HS-5 (cell line): Measurements from ENCODE around the gene MOCOS.
"Not testable (repeated sequence)": the region's sequence is repeated elsewhere in the genome, so short reads cannot be mapped to it uniquely, and the experiment has no call there.

ENCODE experiments used
- DNase-seq: peaks from one replicate; pipeline ENCODE4 v3.0.0-alpha.2; 2012; ENCODE audit warnings: low read depth

Gene MOCOS, protein sequence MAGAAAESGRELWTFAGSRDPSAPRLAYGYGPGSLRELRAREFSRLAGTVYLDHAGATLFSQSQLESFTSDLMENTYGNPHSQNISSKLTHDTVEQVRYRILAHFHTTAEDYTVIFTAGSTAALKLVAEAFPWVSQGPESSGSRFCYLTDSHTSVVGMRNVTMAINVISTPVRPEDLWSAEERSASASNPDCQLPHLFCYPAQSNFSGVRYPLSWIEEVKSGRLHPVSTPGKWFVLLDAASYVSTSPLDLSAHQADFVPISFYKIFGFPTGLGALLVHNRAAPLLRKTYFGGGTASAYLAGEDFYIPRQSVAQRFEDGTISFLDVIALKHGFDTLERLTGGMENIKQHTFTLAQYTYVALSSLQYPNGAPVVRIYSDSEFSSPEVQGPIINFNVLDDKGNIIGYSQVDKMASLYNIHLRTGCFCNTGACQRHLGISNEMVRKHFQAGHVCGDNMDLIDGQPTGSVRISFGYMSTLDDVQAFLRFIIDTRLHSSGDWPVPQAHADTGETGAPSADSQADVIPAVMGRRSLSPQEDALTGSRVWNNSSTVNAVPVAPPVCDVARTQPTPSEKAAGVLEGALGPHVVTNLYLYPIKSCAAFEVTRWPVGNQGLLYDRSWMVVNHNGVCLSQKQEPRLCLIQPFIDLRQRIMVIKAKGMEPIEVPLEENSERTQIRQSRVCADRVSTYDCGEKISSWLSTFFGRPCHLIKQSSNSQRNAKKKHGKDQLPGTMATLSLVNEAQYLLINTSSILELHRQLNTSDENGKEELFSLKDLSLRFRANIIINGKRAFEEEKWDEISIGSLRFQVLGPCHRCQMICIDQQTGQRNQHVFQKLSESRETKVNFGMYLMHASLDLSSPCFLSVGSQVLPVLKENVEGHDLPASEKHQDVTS

DNA sequence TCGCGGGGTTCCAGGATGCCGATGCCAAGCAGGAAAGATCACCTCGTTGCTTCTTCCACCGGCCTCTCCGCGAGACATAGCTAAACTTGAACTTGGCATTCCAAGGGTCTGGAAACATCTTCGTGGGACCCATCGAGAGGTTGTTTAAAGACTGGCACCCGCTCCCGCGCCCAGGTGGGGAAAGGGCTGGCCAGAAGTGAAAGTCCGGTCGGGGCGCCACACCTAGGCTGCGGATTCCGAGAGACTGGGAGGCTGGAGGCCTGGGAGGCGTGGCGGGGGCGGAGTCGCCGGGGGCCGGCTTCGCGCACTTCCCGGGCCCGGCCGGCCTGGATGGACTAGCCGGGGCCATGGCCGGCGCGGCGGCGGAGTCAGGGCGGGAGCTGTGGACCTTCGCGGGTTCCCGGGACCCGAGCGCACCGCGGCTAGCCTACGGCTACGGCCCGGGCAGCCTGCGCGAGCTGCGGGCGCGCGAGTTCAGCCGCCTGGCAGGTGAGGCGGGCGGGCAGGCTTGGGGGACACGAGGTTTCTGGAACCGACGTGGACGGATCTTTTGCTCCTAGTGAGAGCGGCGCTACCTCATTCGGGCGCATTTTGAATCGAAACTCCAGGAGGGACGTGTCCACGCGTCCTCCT is at the start of gene MOCOS:
Gene MOCOS (plus strand): TSS at position 305 of the 633 bp plus-strand sequence. CDS start 43 bp downstream, at position 348.
- DNase-seq = no peak

DNA sequence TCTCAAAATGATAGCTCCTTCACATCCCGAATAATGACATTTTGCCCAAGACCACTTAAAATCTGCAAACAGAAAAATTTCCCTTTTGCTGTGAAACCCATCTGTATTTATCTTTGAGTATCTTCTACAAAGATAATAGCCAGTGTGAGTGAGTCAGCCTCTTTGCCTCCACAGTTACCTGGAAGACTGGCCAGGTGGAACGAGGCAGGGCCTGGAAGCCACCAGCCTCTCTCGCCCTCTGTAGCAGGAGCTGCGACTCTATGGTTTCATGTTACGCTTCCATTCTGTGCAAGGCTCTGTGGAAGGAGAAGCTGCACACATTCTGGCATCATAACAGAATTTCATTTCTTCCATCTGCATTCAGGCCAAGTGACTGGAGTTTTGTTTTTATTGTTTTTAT is 48.1 kb upstream of the MOCOS start:
- DNase-seq = no peak

DNA sequence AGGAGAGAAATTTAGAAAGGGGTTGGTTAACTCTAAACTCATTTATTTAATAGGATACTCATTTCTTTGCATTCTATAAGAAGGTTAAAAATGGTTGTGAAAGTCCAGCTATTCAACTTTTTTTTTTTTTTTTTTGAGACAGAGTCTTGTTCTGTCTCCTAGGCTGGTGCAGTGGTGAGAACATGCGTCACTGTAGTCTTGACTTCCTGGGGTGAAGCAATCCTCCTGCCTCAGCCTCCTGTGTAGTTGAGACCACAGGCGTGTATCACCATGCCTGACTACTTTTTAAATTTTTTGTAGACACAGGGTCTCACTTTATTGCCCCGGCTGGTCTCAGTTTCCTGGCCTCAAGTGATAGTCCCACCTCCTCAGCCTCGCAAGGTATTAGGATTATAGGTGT is 45.7 kb upstream of the MOCOS start:
- DNase-seq = no peak

DNA sequence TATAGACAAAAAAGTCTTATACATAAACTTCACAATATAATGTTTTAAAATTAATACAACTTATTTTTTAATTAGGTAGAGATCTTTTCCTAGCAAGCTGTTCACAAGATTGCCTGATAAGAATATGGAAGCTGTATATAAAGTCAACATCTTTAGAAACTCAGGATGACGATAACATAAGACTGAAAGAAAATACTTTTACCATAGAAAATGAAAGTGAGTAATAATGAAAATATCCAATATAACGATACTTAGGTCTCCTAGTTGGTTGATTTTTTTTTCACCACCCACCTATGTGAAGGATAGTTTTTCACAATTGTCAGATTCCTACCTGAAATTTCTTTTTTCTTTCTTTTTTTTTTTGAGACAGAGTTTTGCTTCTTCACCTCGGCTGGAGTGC is 44.5 kb upstream of the MOCOS start:
- DNase-seq = no peak

DNA sequence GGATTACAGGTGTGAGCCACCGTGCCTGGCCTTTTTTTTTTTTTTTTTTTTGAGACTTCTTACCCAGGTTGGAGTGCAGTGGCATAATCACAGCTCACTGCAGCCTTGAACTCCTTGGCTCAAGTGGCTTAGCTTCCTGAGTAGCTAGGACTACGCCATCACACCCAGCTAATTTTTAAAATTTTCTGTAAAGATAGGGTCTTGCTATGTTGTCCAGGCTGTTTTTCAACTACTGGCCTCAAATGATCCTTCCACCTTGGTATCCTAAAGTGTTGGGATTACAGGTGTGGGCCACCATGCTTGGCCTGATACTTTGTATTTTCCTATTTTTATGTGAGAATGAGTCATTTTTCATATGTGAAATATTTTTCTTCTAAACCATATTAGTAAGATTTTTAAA is 43.9 kb upstream of the MOCOS start:
- DNase-seq = no peak

DNA sequence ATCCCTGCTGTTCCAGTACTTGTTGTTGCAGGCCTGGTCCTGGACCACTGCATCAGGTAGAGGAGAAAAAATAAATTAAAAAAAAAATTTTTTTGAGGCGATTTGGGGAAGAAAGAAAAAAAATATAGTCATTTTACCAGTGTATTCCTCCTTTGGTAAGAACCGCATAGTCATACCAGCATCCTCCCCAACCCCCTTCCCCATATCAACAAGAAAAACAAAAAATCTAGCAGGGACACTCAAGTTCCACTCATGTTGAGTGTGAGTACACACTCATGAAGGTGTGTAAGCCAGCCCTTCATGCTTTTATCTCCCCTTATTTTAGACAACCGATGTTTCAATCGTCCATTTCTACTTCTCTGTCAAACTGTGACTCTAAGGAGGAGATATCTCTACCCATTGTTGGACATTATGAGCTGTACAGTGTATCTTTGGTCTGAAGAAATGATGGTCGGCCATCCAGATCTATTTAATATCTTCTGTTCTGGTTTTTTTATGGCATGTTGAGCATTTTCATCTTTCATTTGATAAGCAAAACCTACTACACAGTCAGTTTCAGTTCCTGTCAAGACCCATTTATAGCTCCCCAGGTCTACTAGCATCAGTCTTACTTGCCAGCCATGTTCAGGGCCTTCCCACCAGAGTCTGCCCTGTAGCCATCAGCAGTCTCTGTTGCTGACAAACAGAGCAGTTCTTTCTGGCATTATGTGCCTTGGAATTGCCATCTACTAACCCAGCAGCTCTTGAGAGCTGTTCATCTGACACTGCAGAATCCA is 37.6 kb upstream of the MOCOS start:
- DNase-seq = no peak

DNA sequence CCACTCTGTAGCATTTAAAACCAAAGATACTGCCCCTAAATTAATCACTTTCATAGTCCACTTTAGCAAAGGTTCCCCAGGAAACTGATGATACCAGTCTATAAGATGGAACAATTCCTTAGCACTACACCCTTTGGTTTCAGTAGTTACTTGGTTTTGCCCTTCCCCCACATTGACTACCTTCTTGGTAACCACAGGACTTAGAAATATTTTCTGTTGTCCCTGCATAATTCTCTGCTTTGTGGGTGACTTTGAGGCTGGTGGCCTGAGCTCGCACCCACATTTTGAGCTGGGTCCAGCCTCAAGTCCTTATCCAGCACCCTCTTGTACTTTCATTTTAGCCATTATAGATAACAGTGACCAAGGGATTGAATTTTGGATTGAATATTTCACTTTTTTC is 34.5 kb upstream of the MOCOS start:
- DNase-seq = no peak

DNA sequence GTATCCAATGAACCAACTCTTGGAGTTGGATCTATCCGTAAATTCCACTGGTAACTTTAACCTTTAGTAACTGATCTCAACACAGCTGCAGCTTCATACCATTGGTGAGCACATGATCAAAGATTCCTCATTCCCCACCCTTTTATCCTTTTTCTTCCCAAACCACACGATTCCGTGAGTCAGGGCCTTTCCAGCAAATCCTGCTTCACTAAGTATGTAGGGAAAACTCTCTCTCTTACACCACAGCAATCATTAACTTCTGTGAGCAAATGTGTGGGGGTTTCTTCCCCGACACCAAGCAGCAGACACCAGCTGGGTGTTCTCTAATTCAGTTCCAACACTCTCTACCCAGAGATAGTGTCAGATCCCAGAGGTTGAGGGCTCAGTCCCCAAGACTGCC is 34.1 kb upstream of the MOCOS start:
- DNase-seq = peak; percentile 90

DNA sequence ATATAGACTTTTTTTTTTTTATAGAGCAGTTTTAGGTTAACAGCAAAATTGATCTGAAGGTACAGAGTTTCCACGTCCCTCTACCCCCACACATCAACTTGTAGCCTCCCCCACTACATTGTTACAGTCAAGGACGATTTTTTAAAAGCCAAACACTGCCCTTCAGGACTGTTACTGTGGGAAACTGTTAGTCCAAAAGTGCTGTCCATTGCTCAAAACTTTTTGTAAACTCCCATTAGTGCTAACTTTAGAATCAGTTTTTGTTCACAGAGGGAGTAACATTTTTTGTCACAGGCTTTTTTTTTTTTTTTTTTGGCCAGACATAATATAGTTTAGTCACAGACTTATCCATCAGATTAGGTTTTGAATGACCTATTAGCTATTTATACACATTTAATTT is 33.5 kb upstream of the MOCOS start:
- DNase-seq = no peak

DNA sequence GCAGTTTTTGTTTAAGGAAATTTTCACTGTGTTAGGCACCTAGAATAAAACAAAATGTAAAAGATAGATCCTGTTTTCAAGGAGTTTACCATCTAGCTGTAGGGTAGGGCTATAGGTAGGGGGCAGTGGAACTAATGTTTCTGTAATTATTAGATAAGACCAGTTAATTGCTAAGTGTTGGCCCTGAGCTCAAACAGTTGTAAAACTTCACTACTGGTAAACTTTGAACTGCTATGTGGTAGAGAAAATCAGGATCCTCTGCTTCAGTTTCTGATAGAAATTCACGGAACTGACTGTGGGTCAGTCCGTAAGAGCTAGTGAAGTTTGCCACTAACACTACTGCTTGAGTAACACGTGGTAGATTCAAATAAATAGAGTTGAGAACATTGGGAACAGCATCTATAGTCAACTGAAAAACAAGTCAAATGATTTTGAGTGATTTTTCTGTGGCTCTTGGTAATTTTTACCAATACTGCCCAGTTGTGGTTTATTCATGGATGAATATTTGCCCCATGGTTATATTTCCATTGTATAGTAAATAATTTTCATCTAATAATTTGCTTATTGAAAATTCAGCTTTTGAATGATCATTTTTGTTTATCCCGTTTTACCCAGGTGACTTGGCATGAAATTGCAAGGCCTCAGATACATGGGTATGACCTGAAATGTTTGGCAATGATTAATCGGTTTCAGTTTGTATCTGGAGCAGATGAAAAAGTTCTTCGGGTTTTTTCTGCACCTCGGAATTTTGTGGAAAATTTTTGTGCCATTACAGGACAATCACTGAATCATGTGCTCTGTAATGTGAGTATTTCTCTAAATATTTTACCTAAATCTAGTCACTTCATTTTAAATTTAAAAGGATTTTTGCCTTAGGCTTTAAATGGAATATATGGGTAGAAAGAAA is 31.2 kb upstream of the MOCOS start:
- no peak for DNase-seq

DNA sequence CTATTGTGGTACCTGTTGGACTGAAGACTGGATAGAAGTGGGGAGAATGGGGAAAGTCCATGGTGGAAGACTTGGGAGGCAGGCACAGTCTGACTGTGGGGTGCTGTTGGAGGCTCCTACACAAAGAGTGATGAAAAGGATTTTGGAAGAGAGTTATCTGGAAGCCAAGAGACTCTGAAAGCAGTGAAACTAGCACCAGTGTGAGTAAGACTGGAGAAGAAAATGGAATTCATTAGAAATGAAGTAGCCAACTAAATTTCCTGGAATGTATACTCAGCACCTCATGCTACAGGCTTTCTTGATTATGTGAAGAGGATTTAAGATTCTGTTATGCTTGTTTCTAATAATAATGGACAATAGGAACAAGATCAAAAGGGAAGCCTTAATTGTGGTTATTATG is 29.9 kb upstream of the MOCOS start:
- no peak for DNase-seq

DNA sequence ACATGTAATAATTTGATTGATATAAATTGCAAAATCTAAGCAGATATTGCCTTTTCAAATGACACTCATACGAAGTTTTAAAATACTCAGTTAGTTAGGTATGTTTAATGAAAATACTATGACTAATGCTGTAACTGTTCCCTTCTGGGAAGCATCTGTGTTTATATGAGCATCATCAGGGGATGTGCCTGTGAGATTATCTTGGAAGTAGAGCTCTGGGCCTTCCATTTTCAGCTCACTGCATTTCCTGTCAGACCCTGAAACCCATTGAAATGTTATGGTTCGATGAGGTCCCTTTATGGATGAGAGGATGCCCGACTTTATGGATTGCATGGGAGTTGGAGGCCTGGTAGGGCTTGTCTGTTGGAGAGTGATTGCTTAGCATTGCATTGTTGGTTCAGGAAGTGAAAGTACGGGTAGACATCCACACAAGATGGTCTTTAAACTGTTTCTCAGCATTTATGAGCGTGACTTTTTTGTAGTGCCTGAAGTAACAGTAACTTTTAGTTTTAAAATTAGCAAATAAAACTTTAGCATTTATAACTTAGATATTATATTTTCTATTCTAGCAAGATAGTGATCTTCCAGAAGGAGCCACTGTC is 28.9 kb upstream of the MOCOS start:
- DNase-seq = peak; percentile 65

DNA sequence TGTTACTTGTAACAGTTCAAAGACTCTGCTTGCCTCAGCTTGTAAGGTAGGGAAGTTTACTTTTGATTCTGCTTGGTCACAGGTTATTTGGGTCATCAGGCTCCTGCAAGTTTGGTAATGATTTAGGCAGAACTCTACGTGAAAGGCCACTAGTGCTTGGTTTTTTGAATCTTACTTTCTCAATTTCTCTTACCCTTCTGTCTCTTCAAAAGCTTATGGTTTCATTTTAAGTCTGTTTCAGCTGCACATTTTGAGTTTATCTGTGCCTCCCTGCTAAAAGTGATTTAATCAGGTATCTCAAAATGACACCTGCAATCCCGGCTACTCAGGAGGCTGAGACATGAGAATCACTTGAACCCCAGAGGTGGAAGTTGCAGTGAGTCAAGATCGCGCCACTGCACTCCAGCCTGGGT is 26.3 kb upstream of the MOCOS start:
- DNase-seq = no peak

DNA sequence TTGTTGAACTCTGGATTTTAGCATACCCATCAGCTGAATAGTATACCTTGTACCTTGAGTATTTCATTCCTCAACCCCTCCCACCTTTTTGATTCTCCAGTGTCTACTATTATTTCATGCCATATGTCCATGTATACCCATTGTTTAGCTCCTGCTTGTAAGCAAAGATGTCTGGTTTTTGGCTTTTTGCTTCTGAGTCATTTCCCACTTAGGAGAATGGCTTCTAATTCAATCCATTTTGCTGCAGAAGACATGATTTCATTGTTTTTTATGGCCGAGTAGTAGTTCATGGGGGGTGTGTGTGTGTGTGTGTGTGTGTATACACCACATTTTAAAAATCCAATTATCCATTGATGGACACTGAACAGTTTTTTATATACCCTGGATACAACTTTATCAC is 24.3 kb upstream of the MOCOS start:
- DNase-seq = no peak

DNA sequence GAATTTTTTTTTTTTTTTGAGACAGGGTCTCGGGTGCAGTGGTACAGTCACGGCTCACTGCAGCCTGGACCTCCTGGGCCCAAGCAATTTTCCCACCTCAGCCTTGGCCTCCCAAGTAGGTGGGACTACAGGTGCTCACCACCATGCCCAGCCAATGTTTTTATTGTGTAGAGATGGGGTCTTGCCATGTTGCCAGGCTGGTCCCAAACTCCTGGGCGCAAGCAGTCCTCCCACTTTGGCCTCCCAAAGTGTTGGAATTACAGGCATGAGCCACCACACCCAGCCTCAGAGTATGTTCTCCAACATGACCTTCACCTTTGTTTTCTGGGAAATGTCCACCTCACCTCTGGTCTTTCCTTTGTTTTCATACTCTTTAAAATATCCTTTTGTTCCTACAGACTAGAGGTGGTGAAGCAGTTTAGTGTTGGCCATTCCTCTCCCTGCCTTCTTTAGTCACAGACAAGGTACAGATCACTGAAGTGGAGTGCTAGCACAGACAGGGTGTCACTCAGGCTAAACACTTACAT is 19.5 kb upstream of the MOCOS start:
- DNase-seq = no peak

DNA sequence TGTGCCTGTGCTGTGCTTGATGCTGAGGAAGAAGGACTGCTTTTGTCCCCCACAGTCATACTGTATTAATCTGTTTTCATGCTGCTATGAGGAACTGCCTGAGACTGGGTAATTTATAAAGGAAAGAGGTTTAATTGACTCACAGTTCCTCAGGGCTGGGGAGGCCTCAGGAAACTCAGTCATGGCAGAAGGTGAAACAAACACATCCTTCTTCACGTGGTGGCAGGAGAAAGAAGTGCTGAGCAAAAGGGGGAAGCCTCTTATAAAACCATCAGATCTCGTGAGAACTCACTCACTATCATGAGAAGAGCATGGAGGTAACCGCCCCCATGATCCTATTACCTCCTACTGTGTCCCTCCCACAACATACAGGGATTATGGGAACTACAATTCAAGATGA is 19.0 kb upstream of the MOCOS start:
- DNase-seq = not testable (repeated sequence)

DNA sequence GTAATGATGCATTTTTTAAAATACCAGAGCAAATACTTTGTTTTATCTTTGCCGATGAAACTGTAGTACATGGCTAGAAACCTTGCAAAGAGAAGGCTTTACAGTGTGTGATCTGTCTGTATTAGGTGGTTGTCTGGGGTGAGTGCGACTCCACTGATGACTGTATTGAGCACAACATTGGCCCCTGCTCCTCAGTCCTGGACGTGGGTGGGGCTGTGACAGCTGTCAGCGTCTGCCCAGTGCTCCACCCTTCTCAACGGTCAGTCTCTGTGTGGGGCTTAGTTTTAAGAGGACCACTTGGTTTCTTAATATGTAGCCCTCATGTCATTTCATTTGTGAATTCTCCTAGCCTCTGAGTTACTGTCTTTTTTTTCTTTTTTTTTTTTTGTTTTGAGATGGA is 17.4 kb upstream of the MOCOS start:
- no peak for DNase-seq

DNA sequence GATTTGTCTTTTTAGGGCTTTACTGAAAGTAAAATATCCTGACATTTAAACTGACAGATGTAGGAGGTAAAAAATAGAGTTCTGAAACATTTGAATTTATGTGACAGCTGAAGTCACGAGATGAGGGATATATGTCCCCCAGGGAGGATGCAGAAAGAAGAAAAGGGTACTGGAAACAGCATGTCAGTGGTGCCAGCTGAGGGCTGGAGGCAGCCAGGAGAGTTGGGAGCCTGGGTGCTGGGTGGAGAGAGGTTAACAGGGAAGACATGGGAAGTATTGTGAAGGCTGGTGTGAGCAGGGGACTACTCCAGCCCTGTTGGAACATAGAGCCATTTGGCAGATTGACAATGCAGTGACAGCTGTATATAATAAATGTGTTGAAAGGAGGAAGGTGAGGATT is 11.8 kb upstream of the MOCOS start:
- no peak for DNase-seq

DNA sequence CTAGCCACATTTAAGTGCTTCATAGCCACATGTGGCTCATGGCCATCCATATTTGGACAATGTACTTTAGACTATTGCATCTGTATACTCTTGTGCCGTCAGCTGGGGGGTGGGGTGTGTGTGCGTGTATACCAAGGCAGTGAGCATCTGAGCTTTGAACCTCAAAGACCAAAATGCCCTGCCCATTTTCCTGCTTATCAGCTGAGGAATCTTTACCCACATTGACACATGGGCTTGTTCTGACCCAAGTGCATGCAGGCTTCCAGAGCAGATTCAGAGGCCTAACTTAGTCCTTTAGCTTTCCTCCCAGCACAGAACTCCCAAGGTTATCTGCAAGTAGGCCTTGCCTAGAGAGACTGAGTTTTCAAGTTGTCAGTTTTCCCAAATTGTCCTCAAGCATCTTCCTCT is 11.1 kb upstream of the MOCOS start:
- DNase-seq = no peak

DNA sequence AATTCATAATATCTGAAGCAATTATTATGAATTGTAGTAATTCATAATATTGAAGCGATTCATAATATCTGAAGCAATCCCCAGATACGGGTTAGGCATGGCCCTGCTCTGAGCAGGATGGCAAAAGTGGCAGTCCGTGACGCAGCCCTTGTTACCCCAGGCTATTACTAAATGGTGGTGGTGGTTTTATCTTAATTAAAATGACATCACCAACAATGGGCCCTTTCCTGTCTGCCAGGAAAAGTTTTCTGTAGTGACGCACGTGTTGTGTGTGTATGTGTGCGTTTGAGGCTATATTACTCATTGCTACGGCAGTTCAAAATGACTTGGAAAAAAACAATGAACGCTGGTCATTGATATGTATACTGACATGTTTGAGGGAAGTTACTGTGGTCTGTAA is 10.6 kb upstream of the MOCOS start:
- peak; percentile 87 for DNase-seq
